GM18868 (cell line): ENCODE results near the gene CCDC117.
A peak's percentile ranks its signal among the peaks of the same experiment; 100 is the strongest.
"Not testable (repeated sequence)": the region's sequence is repeated elsewhere in the genome, so short reads cannot be mapped to it uniquely, and the experiment has no call there.

Source experiments
- ATAC-seq: cut with Tn5 transposase; IDR thresholded peaks from one replicate; pipeline ENCODE4 v1.9.1; 2021; ENCODE audit warnings: mild to moderate bottlenecking, moderate library complexity; ENCODE audit not compliant: unreplicated experiment

Gene CCDC117

GRCh38 chr22:28772633-28773460, at the start of gene CCDC117:
Gene CCDC117 (plus strand): TSS chr22:28772695. CDS start chr22:28772850, 155 bp downstream.
- peak; percentile 84 for ATAC-seq

GRCh38 chr22:28728002-28728401, 44.5 kb upstream of the CCDC117 start:
- ATAC-seq = no peak

DNA sequence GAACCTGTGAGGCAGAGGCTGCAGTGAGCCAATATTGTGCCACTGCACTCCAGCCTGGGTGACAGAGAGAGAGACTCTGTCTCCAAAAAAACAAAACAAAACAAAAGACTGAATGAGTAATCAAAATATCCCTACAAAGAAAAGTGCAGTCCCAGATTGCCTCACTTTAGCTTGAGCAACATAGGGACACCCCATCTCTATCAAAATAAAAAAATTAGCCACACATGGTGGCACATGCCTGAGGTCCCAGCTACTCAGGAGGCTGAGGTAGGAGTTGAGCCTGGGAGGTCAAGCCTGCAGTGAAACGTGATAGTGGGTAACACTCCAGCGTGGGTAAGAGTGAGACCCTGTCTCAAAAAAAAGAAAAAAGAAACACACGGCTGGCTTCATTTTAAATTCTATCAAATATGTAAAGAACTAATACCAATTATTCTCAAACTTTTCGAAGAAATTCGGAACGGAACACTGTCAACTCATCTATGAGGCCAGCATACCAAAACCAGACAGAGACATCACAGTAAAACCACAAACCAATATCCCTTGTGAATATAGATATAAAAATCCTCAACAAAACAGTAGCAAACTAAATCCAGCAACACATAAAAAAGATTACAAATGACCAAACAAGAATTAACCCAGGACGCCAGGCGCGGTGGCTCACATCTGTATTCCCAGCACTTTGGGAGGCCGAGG, 43.7 kb upstream of the CCDC117 start:
- ATAC-seq = no peak

DNA sequence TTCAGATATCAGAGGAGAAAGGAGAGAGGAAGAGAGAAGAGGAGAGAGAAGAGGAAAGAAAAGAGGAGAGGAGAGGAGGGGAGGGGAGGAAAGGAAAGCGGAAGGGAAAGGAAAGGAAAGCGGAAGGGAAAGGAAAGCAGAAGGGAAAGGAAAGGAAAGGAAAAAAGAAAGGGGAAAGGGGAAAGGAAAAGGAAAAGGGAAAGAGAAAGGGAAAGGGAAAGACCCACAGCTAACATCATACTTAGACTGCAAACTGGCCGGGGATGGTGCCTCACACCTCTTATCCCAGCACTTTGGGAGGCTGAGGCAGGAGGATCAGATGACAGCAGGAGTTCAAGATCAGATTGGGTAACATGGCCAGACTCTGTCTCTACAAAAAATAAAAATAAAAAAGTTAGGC, 42.3 kb upstream of the CCDC117 start:
- ATAC-seq = no peak

- no peak for ATAC-seq
Measured at GRCh38 chr22:28734393-28734792, 38.1 kb upstream of the CCDC117 start.

- ATAC-seq = no peak
Measured at GRCh38 chr22:28736301-28737155, 36.0 kb upstream of the CCDC117 start.

DNA sequence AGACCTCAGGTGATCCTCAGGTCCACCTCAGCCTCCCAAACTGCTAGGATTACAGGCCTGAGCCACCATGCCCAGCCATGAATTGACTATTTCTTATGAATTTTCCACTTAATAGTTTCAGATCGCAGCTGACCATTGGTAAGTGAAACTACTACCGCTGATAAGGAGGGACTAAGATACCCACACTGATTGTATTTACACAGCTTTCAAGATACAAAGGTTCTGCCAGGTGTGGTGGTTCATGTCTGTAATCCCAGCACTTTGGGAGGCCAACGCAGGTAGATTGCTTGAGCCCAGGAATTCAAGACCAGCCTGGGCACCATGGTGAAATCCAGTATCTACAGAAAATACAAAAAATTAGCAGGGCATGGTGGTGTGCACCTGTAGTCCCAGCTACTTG, 34.8 kb upstream of the CCDC117 start:
- no peak for ATAC-seq

DNA sequence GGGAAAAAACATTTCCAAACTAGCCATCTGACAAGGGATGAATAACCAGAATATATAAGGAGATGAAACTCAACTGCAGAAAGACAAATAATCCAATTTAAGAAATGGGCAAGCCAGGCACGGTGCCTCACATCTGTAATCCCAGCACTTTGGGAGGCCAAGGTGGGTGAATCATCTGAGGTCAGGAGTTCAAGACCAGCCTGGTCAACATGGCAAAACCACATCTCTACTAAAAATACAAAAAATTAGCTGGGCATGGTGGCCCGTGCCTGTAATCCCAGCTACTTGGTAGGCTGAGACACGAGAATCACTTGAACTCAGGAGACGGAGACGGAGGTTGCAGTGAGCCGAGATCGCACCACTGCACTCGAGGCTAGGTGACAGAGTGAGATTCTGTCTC, 33.6 kb upstream of the CCDC117 start:
- not testable (repeated sequence) for ATAC-seq

GRCh38 chr22:28741200-28741784, 31.2 kb upstream of the CCDC117 start:
- ATAC-seq = no peak

- peak; percentile 92 for ATAC-seq
Measured at GRCh38 chr22:28741785-28742561, 30.5 kb upstream of the CCDC117 start, which contains the start of the genes CHEK2 and HSCB. Gene CHEK2 (minus strand): TSS chr22:28741820. CDS start chr22:28734721, 7,099 bp downstream. Gene HSCB (plus strand): TSS chr22:28742039. CDS start chr22:28742096, 57 bp downstream.

DNA sequence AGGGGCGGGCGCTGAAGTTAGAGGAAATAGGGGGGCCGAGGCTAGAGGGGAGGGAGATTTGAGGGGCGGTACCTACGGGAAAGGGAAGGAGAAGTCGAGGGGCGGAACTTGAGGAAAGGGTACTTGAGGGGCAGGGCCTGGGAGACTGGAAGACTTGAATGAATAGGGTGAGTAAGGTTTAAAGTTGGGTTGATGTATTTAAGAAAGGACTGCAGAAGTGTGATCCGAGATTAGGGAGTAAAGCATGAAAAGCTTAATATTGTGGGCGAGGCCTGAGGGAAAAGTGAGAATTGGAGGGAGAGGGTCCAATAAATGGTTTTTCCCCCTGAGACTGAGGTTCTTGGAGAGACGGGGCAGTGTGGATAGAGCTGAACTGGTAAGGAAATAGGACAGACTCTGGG, 29.9 kb upstream of the CCDC117 start:
- no peak for ATAC-seq

- ATAC-seq = no peak
Measured at GRCh38 chr22:28743852-28744251, 28.6 kb upstream of the CCDC117 start.

- ATAC-seq = no peak
Measured at GRCh38 chr22:28750471-28750881, 22.0 kb upstream of the CCDC117 start.

GRCh38 chr22:28754512-28754911, 18.0 kb upstream of the CCDC117 start:
- not testable (repeated sequence) for ATAC-seq

DNA sequence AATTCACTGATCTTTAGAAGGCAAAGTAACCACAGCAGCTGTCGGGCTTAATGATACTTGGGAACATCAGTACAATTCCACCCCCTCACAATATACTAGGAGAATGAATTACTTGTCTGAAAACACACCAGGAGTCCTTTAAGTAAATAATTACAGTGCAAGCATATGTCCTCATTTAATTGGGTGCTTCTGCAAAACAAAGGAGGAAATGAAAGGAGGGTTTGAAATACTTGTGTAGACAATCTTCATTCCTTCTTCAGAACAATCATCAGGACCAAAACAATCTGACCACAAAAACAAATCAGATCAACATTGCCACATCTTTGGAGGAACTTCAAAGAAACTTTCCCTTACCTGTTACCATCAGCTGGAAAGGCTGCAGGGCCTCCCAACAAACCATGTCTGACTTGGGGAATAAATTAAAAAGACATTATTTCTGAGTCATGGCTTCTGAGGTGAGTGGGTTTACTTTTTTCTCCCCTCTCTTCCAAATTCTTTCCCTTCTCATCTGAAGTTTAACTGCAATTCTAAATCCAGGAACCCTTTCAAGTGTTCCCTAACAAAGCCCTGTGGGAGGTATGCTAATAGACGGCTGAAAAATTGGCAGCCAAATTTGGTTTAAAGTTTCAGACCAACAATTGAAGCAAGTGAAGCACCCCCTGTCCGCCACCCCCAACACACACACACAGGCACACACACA, 12.5 kb upstream of the CCDC117 start:
- ATAC-seq = no peak

- no peak for ATAC-seq
Measured at GRCh38 chr22:28761449-28761755, 11.1 kb upstream of the CCDC117 start.

- not testable (repeated sequence) for ATAC-seq
Measured at GRCh38 chr22:28762000-28762399, 10.5 kb upstream of the CCDC117 start.

DNA sequence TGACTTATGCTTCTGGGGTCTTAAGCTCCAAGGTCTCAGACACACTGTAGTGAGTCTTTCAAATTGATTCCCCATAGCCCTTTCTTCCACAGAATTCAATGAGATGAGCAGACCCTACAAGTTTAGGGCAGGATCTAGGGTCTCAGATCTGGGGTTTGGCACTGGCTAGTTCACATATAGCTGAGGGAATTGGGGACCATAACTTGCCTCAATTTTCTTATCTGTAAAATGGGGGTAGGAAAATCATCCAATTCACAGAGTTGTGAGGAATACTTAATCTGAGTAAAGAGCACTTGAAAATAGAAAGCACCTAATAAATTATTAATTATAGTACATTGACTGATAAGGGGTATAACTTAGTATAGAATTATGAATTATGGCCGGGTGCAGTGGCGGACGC, 5.9 kb upstream of the CCDC117 start:
- ATAC-seq = no peak

DNA sequence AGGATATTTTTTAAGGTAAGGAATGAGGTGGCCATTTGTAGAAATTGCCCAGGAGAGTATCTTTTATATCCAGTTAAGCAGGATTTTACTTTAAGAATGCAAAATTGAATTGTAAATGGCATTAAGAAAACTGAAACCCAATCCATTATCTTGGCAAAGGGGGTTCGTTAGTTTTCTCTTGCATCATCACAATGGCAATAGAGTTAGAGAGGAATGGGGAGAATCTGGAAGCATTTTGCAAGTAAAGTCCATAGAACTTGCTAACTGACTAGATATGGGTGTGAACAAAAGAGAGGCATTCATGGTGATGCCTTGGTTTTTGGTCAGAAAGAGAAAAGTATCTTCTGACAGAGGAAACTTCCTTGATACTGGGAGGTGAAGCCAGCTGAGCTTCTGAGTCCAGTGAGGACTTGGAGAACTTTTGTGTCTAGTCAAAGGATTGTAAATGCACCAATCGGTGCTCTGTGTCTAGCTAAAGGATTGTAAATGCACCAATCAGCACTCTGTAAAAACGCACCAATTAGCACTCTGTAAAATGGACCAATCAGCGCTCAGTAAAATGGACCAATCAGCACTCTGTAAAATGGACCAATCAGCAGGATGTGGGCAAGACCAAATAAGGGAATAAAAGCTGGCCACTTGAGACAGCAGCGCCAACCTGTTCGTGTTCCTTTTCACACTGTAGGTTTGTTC, 3.6 kb upstream of the CCDC117 start:
- no peak for ATAC-seq
